Gastrocnemius medialis (tissue), 4 donors: Measurements from ENCODE around the gene HAGHL. TPM values are rescaled to one million over a fixed set of nuclear protein-coding genes. Genes with fewer than 3 reads are reported as not detected.
"Not testable (repeated sequence)": the region's sequence is repeated elsewhere in the genome, so short reads cannot be mapped to it uniquely, and the experiment has no call there.

ENCODE experiments used
- ATAC-seq, 2 donors: fragments of 150-250 bp; one replicate each; pipeline ENCODE4 v1.9.1; 2016
- DNase-seq, 2 donors: peaks; one replicate each; pipeline ENCODE4 v3.0.0-alpha.2; 2019
- H3K27ac ChIP-seq, 4 donors: fragments of 200-600 bp; sonication (generic); 1 replicate in 1 of 4; 2 replicates in 3 of 4; pipeline ENCODE4 v1.5.1; 2016 to 2018; ENCODE audit warnings: mild to moderate bottlenecking in 2 of 4, moderate library complexity in 1 of 4
- H3K27me3 ChIP-seq, 3 donors: fragments of 200-600 bp; sonication (generic) in 2 of 3; 1 replicate in 1 of 3; 2 replicates in 2 of 3; pipeline versions ENCODE4 v1.5.1 to v1.6.0; 2016 to 2019; ENCODE audit warnings: mild to moderate bottlenecking in 1 of 3, moderate library complexity in 1 of 3
- H3K36me3 ChIP-seq, 2 donors: fragments of 200-600 bp; sonication (generic) in 1 of 2; one replicate each; pipeline ENCODE4 v1.5.1; 2017 to 2018
- H3K4me1 ChIP-seq, 2 donors: fragments of 200-600 bp; sonication (generic) in 1 of 2; one replicate each; pipeline ENCODE4 v1.5.1; 2016 to 2017; ENCODE audit warnings: mild to moderate bottlenecking in 2 of 2
- H3K4me3 ChIP-seq, 4 donors: fragments of 200-600 bp; sonication (generic) in 3 of 4; 1 replicate in 1 of 4; 2 replicates in 3 of 4; pipeline ENCODE4 v1.5.1; 2016 to 2019; ENCODE audit warnings: mild to moderate bottlenecking in 2 of 4
- H3K9me3 ChIP-seq, 3 donors: fragments of 200-600 bp; sonication (generic) in 2 of 3; 1 replicate in 1 of 3; 2 replicates in 2 of 3; pipeline ENCODE4 v1.5.1; 2016 to 2019
- POLR2A ChIP-seq, 2 donors: fragments of 450-650 bp; IDR thresholded peaks; one replicate each; pipeline ENCODE4 v1.6.1; 2017; ENCODE audit warnings: antibody characterized with exemption in 2 of 2, mild to moderate bottlenecking in 2 of 2, moderate library complexity in 2 of 2
- in situ Hi-C, 4 donors: fragments of 200-750 bp; cut with MboI; loops; one replicate each; pipeline versions ENCODE4 v1.15.0 to v1.8.0; 2017; ENCODE audit warnings: low sequenced_read_pairs in 4 of 4
- intact Hi-C: fragments of 100-400 bp; cut with DNase I; formaldehyde crosslinking; loops from one replicate; pipeline ENCODE4 v1.15.1; 2023; ENCODE audit warnings: low total_unique reads
- total RNA-seq, 4 donors: library from RNA; depleted of rRNA; stranded (reverse); fragments of >200 nt; gene quantifications; one replicate each; pipeline versions ENCODE4 v1.1.0 to v1.2.3, GENCODE V29; 2016
- TF ChIP-seq, protein P1 (sequence below), 5 experiments: fragments of 450-650 bp in 3 of 5; fragments of 200-600 bp in 2 of 5; sonication (generic) in 2 of 5; IDR thresholded peaks in 4 of 5; conservative IDR thresholded peaks in 1 of 5; 1 replicate in 4 of 5; 2 replicates in 1 of 5; pipeline ENCODE4 v1.5.1; 2016 to 2019; ENCODE audit warnings: antibody characterized with exemption in 5 of 5, mild to moderate bottlenecking in 3 of 5, moderate library complexity in 3 of 5

Gene HAGHL
- total RNA-seq, 4 donors from 2014 or later = 0.27 to 0.42 TPM; not detected in 2

DNA sequence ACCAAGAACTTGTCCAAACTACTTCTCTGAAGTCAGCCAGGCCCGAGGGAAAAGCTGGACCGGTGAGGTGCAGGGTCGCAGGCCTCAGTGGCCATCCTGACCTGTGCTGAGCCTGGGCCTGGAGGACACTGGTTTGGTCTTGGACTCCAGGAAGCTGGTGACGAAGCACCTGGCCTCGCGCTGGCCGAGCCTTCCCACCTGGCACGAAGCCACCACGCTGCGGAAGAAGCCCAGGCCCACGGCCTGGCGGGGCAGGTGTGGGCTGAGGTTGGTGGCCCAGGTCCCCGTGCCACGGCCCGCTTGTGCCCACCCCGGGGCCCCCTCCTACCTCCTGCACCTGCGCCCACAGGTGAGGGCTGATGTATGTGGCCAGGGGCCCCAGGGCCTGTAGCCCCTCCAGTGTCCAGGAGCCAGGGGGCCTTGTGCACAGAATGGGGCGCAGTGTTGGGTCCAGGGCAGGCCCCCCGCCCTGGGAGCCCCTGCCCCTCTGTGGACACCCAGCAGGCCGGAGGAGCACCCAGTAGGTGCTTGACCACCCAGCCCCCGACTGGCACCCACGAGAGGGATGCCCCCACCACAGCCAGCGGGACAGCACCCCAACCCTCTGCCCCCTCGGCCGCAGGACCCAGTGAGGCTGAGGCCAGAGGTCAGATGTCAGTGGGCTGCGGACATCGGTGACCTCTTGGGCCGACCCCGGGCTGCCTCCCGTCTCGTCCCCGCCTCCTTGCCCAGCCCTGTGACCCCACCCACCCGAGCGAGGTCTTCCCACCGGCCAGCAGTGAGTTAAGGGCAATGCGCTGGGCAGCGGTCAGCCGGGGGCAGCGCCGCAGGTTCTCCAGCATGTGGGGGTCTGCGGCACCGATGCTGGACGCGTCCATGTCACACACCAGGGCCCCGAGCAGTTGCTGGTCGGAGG, 47.4 kb downstream of the HAGHL start:
- Histone ChIP-seq H3K9me3 (no peaks in the 10 kb centered on the region), H3K4me3 (no peak overlapping the region), H3K4me1 (no peaks in the 10 kb centered on the region), H3K36me3 (no peaks in the 10 kb centered on the region), H3K27ac (no peak overlapping the region), H3K27me3 (peaks cover 10 to 23% (median 12%) of the 10 kb centered on the region in 3 donors)
- intact Hi-C loops = no loop called here
- ATAC-seq (no peak), DNase-seq (no peak)
- TF ChIP-seq POLR2A (IDR thresholded peaks at IDR 0.05) = no peak
- TF ChIP-seq, protein P1, sequence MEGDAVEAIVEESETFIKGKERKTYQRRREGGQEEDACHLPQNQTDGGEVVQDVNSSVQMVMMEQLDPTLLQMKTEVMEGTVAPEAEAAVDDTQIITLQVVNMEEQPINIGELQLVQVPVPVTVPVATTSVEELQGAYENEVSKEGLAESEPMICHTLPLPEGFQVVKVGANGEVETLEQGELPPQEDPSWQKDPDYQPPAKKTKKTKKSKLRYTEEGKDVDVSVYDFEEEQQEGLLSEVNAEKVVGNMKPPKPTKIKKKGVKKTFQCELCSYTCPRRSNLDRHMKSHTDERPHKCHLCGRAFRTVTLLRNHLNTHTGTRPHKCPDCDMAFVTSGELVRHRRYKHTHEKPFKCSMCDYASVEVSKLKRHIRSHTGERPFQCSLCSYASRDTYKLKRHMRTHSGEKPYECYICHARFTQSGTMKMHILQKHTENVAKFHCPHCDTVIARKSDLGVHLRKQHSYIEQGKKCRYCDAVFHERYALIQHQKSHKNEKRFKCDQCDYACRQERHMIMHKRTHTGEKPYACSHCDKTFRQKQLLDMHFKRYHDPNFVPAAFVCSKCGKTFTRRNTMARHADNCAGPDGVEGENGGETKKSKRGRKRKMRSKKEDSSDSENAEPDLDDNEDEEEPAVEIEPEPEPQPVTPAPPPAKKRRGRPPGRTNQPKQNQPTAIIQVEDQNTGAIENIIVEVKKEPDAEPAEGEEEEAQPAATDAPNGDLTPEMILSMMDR (IDR thresholded peaks at IDR 0.05 in 4 of 5, conservative IDR thresholded peaks at IDR 0.05 in 1 of 5) = no peak
- in situ Hi-C loops = no loop called here

DNA sequence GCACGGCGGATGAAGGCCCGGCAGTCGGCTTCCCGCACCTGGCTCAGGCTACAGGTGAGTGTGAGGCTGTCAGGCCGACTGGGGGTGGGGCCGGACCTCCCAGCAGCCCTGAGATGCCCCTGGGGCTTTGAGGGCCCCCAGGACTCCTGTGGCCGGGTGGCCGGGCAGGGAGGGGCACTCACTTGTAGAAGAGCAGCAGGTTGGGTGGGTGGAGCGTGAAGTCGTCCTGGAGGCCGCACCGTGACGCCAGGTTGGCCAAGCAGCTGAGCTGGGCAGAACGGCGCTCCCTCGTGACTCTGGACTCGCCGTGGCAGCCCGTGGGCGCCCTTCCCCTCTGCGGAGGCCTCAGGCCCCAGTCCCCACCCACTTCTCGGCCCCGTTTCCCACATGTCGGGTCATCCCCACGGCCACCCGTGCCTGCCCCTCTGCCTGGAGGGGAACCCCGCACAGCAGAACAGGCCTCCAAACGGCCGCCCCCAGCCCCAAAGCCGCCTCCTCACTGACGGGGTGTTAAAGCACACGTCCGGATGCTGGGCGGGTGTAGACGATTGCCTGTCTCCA, 48.4 kb downstream of the HAGHL start:
- Histone ChIP-seq H3K4me1 (no peaks in the 10 kb centered on the region), H3K27me3 (peaks cover 10 to 33% (median 20%) of the 10 kb centered on the region in 3 donors), H3K27ac (no peak overlapping the region), H3K9me3 (no peaks in the 10 kb centered on the region), H3K4me3 (no peak overlapping the region), H3K36me3 (no peaks in the 10 kb centered on the region)
- TF ChIP-seq, protein P1 (IDR thresholded peaks at IDR 0.05 in 4 of 5, conservative IDR thresholded peaks at IDR 0.05 in 1 of 5) = no peak
- TF ChIP-seq POLR2A (IDR thresholded peaks at IDR 0.05) = no peak
- intact Hi-C loops = no loop called here
- in situ Hi-C loops = no loop called here
- no peak for ATAC-seq
- DNase-seq = no peak

GRCh38 chr16:776298-776697, 49.4 kb downstream of the HAGHL start:
- H3K4me3 ChIP-seq, H3K4me1 ChIP-seq, intact Hi-C loops, ATAC-seq, DNase-seq, H3K36me3 ChIP-seq, H3K9me3 ChIP-seq, H3K27ac ChIP-seq, in situ Hi-C loops: not testable (repeated sequence)
- H3K27me3 ChIP-seq = peaks cover 13 to 40% (median 27%) of the 10 kb centered on the region in 3 donors

- DNase-seq (no peak), ATAC-seq (no peak)
- TF ChIP-seq, protein P1 (IDR thresholded peaks at IDR 0.05 in 4 of 5, conservative IDR thresholded peaks at IDR 0.05 in 1 of 5) = no peak
- TF ChIP-seq POLR2A (IDR thresholded peaks at IDR 0.05) = no peak
- intact Hi-C loops (no loop called here), in situ Hi-C loops (no loop called here)
- H3K9me3 ChIP-seq = no peaks in the 10 kb centered on the region
- no peak overlapping the region for H3K4me3 ChIP-seq
- H3K4me1 ChIP-seq = no peaks in the 10 kb centered on the region
- peaks cover 17 to 46% (median 32%) of the 10 kb centered on the region in 3 donors for H3K27me3 ChIP-seq
- no peaks in the 10 kb centered on the region for H3K36me3 ChIP-seq
- H3K27ac ChIP-seq = no peak overlapping the region
Observed at GRCh38 chr16:776824-777223, 49.9 kb downstream of the HAGHL start.

GRCh38 chr16:777826-778225, 50.9 kb downstream of the HAGHL start:
- H3K4me1 ChIP-seq = no peaks in the 10 kb centered on the region
- H3K27me3 ChIP-seq = peaks cover 23 to 56% (median 41%) of the 10 kb centered on the region in 3 donors
- no peaks in the 10 kb centered on the region for H3K9me3 ChIP-seq
- ATAC-seq = no peak
- no peaks in the 10 kb centered on the region for H3K36me3 ChIP-seq
- TF ChIP-seq POLR2A (IDR thresholded peaks at IDR 0.05) = no peak
- TF ChIP-seq, protein P1 (IDR thresholded peaks at IDR 0.05 in 4 of 5, conservative IDR thresholded peaks at IDR 0.05 in 1 of 5) = no peak
- DNase-seq = no peak
- no peak overlapping the region for H3K4me3 ChIP-seq
- intact Hi-C loops (no loop called here), in situ Hi-C loops (no loop called here)
- no peak overlapping the region for H3K27ac ChIP-seq
